IPS-18a (cell line): ENCODE data around the gene KRT84.

Source experiments
- H3K27ac ChIP-seq: one replicate; pipeline ENCODE4 v1.5.1; 2013; ENCODE audit warnings: low read length
- H3K27me3 ChIP-seq: one replicate; pipeline ENCODE4 v1.6.1; 2013; ENCODE audit warnings: mild to moderate bottlenecking, low read length; ENCODE audit not compliant: control insufficient read depth, insufficient read depth
- H3K36me3 ChIP-seq: one replicate; pipeline ENCODE4 v1.6.1; 2013; ENCODE audit warnings: low read depth, low read length; ENCODE audit not compliant: control insufficient read depth
- H3K4me1 ChIP-seq: one replicate; pipeline ENCODE4 v1.6.1; 2013; ENCODE audit warnings: low read depth, low read length; ENCODE audit not compliant: control insufficient read depth
- H3K4me3 ChIP-seq: one replicate; pipeline ENCODE4 v1.5.1; 2013; ENCODE audit warnings: low read length
- H3K9ac ChIP-seq: one replicate; pipeline ENCODE4 v1.6.1; 2013; ENCODE audit warnings: mild to moderate bottlenecking, low read length, moderate library complexity
- H3K9me3 ChIP-seq: one replicate; pipeline ENCODE4 v1.6.1; 2013; ENCODE audit warnings: low read depth, low read length; ENCODE audit not compliant: control insufficient read depth

The KRT84 gene

DNA sequence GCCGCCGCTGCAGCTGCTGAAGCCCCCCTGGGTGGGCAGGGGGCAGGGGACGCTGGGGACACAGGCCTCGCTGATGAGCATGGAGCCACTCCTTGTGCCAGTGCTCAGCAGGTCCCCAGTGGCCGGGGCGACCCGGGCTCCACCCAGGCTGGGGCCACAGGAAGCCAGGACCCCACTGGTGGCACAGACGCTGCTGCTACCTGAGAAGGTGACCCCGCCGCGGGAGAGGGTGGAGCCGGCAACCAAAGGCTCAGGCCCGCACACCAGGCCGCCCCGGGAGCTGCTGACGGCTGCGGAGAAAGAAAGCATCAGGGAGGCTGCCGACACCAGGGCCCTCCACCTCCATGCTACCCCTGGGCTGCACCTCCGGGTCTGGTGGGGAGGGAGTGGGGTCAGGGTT, 7.4 kb downstream of the KRT84 start:
- Histone ChIP-seq H3K4me3 (no peak overlapping the region), H3K27me3 (no peaks in the 10 kb centered on the region), H3K36me3 (no peaks in the 10 kb centered on the region)

DNA sequence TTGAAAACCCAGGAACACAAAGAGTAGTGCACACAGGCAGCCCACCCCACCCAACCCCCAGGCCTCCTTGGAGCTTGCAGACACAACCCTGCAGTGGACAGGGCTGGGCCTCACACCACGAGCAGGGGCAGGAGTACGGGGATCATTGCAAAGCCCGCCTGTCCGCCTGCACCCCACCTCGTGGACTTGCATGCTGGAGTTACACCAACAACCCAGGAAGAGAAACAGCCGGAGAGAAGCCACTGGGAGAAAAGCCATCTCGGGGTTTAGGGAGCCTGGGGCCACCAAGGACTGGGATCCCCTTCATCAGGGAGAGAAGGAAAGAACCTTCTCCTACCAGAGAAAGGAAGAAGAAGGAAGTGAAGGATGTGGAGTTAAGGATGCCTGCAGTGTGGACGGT, 8.2 kb downstream of the KRT84 start:
- Histone ChIP-seq H3K4me1 (no peaks in the 10 kb centered on the region), H3K4me3 (no peak overlapping the region), H3K9me3 (no peaks in the 10 kb centered on the region), H3K9ac (no peak overlapping the region), H3K27me3 (no peaks in the 10 kb centered on the region), H3K27ac (no peak overlapping the region), H3K36me3 (no peaks in the 10 kb centered on the region)

More for the DNA sequence above, 7.4 kb downstream of the KRT84 start:
- Histone ChIP-seq H3K27ac (no peak overlapping the region), H3K9me3 (no peaks in the 10 kb centered on the region), H3K9ac (no peak overlapping the region), H3K4me1 (no peaks in the 10 kb centered on the region)

- Histone ChIP-seq H3K27ac (no peak overlapping the region), H3K27me3 (no peaks in the 10 kb centered on the region), H3K4me3 (no peak overlapping the region), H3K9me3 (no peaks in the 10 kb centered on the region), H3K36me3 (no peaks in the 10 kb centered on the region), H3K4me1 (no peaks in the 10 kb centered on the region), H3K9ac (no peak overlapping the region)
Measured at GRCh38 chr12:52372216-52373154, 13.0 kb downstream of the KRT84 start.

DNA sequence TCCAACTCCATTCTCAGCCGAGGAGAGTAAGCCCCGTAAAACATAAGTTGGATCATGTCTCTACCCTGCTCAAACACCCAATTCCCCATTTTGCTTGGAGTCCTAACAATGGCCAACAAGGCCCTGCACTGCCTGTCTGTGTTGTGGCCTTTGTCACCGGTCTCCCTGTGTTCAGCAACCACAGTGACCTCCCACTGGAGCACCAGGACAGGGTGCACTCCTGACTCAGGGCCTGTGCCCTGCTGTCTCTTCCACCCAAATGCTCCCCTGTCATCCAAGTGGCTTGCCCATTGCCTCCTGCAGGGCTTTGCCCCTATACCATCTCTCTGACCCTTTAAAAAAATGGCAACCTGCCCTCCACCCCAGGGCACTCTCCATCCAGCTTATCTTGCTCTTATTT, 13.7 kb downstream of the KRT84 start:
- H3K4me3 ChIP-seq, result no peak overlapping the region
- H3K36me3 ChIP-seq, result no peaks in the 10 kb centered on the region
- no peaks in the 10 kb centered on the region for H3K4me1 ChIP-seq
- no peak overlapping the region for H3K27ac ChIP-seq
- H3K9ac ChIP-seq, result no peak overlapping the region
- no peaks in the 10 kb centered on the region for H3K9me3 ChIP-seq
- no peaks in the 10 kb centered on the region for H3K27me3 ChIP-seq

GRCh38 chr12:52370926-52371608, 14.4 kb downstream of the KRT84 start:
- no peak overlapping the region for H3K27ac ChIP-seq
- no peak overlapping the region for H3K9ac ChIP-seq
- no peaks in the 10 kb centered on the region for H3K9me3 ChIP-seq
- H3K27me3 ChIP-seq, result no peaks in the 10 kb centered on the region
- no peaks in the 10 kb centered on the region for H3K4me1 ChIP-seq
- no peak overlapping the region for H3K4me3 ChIP-seq
- no peaks in the 10 kb centered on the region for H3K36me3 ChIP-seq

DNA sequence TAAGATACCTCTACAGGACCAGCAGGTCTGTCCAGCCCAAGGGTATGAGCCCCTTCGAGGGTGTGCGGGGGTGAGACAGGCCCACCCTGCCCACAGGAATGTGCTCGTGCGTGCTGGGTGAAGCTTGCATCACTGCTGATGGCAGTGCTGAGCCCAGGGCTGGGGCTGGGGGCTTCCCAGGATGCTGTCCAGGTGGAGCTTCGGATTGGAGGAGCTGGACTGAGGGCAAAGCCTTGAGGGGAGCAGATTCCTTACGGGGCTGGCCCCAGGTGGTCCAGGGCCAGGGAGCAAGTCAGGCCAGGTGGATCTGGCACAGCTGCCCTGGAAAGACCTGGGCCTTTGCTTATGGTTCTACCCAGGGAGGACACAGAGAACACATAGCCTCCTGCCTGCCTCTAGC, 15.6 kb downstream of the KRT84 start:
- H3K27ac ChIP-seq, result no peak overlapping the region
- H3K9ac ChIP-seq, result no peak overlapping the region
- H3K4me3 ChIP-seq, result no peak overlapping the region
- H3K27me3 ChIP-seq, result no peaks in the 10 kb centered on the region
- no peaks in the 10 kb centered on the region for H3K4me1 ChIP-seq
- no peaks in the 10 kb centered on the region for H3K9me3 ChIP-seq
- H3K36me3 ChIP-seq, result no peaks in the 10 kb centered on the region

DNA sequence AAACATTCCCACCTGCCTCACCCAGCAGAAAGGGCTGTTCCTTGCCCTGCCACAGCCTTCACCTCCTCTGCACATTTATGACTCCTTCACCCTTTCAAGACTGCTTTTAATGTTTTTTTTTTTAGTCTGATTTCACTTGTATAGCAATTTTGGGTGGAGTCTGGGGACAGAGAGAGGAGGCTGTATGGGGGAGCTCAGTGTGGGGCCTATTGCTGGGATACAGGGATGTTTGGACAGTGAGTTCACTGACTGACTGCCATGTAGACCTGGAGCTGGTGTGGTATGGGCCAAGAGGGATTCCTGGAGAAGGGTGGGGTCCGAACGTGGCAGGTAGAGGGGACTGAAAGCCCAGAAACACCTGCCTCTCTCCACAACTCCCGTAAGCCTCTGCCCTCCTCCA, 16.2 kb downstream of the KRT84 start:
- Histone ChIP-seq H3K9ac (no peak overlapping the region), H3K9me3 (no peaks in the 10 kb centered on the region), H3K4me1 (no peaks in the 10 kb centered on the region), H3K4me3 (no peak overlapping the region), H3K27me3 (no peaks in the 10 kb centered on the region), H3K27ac (no peak overlapping the region), H3K36me3 (no peaks in the 10 kb centered on the region)

- Histone ChIP-seq H3K27me3 (no peaks in the 10 kb centered on the region), H3K9ac (no peak overlapping the region), H3K36me3 (no peaks in the 10 kb centered on the region), H3K27ac (no peak overlapping the region), H3K4me3 (no peak overlapping the region), H3K4me1 (no peaks in the 10 kb centered on the region), H3K9me3 (no peaks in the 10 kb centered on the region)
Measured at GRCh38 chr12:52368508-52368907, 16.9 kb downstream of the KRT84 start.

- Histone ChIP-seq H3K9me3 (no peaks in the 10 kb centered on the region), H3K4me3 (no peak overlapping the region), H3K27ac (no peak overlapping the region), H3K27me3 (no peaks in the 10 kb centered on the region), H3K9ac (no peak overlapping the region), H3K36me3 (no peaks in the 10 kb centered on the region), H3K4me1 (no peaks in the 10 kb centered on the region)
Measured at GRCh38 chr12:52367876-52368275, 17.6 kb downstream of the KRT84 start.

GRCh38 chr12:52366738-52367485, 18.5 kb downstream of the KRT84 start, which contains the start of gene KRT85:
Gene KRT85 (minus strand): TSS chr12:52367481. CDS start chr12:52367405, 76 bp downstream.
- Histone ChIP-seq H3K9me3 (no peaks in the 10 kb centered on the region), H3K27ac (no peak within 1 kb of the TSS), H3K36me3 (no peaks in the 10 kb centered on the region), H3K9ac (no peak within 1 kb of the TSS), H3K27me3 (no peaks in the 10 kb centered on the region), H3K4me1 (no peaks in the 10 kb centered on the region), H3K4me3 (no peak within 1 kb of the TSS)

DNA sequence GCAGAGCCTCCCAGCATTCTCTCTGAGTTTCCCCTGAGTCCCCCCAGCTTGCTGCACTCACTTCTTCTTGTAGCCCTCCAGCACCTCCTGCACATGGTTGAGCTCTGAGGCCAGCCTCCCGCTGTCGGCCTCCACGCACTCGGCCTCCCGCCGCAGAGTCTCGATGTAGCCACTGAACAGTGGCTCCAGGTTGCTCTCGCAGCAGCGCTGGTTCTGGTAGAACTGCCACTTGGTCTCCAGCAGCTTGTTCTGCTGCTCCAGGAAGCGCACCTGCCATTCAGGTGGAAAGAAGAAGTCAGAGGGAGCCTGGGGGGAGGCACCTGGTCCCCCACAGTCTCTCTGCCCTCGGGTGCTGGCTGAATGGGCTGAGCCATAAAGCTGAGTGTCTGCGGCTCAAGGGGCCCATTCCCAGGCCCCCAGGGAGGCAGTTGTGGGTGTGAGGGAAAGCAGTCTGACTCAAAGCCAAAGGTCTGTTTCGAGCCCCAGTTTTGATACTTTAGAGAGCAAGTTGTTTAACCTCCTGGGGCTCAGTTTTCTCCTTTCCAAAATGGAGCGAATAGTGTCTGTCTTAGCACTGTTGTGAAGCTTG, 20.5 kb downstream of the KRT84 start:
- Histone ChIP-seq H3K9me3 (no peaks in the 10 kb centered on the region), H3K27me3 (no peaks in the 10 kb centered on the region)

More for the DNA sequence above, 20.5 kb downstream of the KRT84 start:
- Histone ChIP-seq H3K4me3 (no peak overlapping the region), H3K9ac (no peak overlapping the region), H3K4me1 (no peaks in the 10 kb centered on the region), H3K27ac (no peak overlapping the region), H3K36me3 (no peaks in the 10 kb centered on the region)
